HG03439 (cell line): ENCODE data around the gene ARID1A.
"Not testable (repeated sequence)": the region's sequence is repeated elsewhere in the genome, so short reads cannot be mapped to it uniquely, and the experiment has no call there.

Experiments
- ATAC-seq: cut with Tn5 transposase; IDR thresholded peaks from one replicate; pipeline ENCODE4 v1.9.1; 2021; ENCODE audit warnings: mild to moderate bottlenecking, moderate library complexity; ENCODE audit not compliant: unreplicated experiment

ARID1A gene

DNA sequence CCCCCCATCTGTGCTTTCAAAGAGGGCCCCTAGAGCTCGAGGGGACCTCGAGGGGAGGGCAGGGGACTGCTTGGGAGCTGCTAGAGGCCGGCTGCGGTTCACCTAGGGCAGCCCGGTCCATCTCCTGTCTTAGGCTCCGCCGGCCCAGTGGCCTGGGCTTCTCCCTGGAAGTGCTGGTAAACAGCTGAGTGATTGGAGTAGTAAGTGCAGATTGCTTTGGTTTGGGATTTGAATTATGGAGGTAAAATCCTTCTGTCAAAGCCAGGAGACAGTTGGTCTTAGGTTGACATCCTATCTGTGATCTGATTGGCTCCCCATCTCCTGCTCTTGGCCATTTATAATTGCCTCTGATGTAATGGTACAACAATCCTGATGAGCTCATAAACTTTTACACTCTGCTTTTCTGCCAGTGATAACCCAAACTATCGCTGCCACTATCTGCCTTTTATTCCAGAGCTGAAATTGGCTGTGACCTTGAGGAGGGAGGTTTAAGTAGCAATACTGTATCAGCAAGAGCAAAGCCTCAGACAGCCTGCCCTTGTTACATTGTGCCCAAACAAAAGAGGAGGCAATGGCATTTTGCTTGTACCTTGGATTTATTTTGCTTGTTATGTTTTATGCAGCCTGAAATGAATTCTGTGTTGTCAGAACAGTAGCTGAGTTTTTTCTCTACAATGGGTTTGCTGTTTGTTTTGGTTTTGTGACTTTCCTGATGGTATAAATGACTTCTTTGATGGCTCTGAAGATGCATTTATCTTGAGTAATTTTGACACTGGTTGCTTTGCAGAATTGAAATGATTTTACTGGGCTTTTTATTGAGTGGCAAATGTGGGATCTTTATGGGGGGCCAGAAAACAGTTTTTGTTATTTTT, 2.4 kb downstream of the ARID1A start:
- ATAC-seq = no peak

DNA sequence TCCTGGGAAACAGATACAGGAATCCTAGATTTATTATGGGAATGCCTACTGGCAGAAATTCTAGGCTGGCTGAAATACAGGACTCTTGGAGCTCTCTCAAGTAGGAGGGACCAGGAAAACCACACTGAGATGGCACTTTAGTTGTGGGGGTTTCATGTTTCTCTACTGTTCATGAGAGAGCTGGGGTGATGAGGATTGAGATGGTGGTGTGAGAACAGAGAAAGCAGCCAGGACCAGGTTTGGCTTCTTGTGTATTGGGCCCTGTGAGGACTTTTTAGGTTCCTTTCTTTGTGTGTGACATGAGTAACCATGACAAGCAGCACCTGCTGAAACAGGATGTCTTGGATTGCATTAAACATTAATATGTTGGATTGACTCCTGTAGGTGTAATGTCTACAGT, 4.9 kb downstream of the ARID1A start:
- ATAC-seq = no peak

- no peak for ATAC-seq
Observed at GRCh38 chr1:26701266-26701994, 5.6 kb downstream of the ARID1A start.

DNA sequence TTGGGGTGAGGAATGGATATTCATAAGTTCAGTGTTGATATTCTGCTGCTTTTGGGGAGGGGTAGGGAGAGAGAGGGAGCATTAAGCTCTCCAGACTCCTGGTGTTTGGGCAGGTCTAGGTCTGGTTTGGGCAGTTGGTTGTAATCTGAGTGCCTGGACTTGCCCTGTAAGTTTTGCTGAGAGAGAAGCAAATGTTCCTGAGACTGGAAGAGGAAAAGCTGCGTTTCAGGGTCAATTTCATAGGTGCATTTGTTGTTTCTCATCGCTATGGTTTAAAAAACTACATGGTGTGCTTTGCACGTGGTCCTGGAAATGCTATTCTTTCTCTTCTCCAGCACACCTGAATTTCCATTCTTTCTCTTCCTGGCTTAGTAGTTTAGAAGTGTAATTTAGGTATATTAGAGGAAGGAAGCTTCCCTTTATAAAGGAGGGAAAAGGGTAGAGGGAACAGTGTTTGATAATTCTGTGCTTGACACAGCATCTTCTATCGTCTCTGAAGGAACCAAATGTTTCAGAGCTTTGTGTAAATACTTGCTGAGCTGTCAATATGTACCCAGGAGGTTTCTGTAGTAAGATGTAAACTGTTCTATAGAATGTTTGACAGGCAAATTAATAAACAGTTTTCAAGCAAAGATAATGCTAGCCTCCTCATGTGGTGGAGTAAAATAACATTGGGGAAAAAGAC, 6.3 kb downstream of the ARID1A start:
- ATAC-seq = no peak

- no peak for ATAC-seq
Observed at GRCh38 chr1:26702680-26703038, 6.8 kb downstream of the ARID1A start.

DNA sequence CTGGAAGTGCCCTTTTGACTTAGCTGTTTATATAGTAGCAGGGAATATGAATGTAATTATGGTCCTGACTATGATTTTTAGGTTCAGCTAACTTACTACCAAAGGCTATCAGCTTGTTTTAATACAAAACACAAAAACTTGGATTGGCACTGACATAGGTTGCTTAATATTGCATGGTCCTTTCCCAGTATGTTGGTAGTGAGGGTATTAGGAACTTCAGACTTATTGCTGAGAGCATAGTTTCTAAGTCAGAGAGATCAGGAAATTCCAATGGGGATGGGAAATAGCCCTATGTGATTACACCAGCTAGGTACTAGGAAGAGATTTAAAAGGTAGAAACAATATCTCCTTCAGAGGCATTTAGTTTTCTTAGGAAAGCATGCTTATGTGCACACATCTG, 7.7 kb downstream of the ARID1A start:
- ATAC-seq = no peak

DNA sequence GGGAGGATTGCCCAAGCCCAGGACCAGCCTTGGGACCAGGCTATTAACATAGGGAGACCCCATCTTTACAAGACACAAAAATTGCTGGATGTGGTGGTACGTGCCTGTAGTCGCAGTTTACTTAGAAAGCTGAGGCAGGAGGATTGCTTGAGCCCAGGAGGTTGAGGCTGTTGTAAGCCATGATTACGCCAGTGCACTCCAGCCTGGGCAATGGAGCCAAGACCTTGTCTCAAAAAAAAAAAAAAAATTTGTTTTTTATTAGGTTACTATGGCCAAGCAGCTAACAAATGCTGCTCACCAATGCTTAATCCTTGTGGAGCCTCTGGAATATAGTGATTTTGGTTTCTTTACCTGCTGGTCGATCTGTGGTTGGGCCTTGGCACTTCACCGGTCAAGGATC, 8.8 kb downstream of the ARID1A start:
- no peak for ATAC-seq

- not testable (repeated sequence) for ATAC-seq
Observed at GRCh38 chr1:26705227-26705626, 9.4 kb downstream of the ARID1A start.

- ATAC-seq = no peak
Observed at GRCh38 chr1:26705788-26706311, 10.0 kb downstream of the ARID1A start.

GRCh38 chr1:26706315-26706714, 10.5 kb downstream of the ARID1A start:
- ATAC-seq = no peak

GRCh38 chr1:26710811-26711210, 15.0 kb downstream of the ARID1A start:
- no peak for ATAC-seq

DNA sequence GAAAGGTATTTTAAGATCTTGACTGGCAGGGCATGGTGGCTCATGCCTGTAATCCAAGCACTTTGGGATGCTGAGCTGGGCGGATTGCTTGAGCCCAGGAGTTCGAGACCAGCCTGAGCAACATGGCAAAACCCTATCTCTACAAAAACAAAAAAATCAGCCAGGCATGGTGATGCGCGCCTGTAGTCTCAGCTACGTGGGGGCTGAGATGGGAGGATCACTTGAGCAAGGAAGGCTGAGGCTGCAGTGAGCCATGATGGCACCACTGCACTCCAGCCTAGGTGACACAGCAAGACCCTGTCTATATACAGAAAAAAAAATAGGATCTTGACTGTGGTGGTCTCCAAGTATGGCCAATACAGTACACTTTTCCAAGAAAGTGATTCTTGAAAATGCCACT, 16.0 kb downstream of the ARID1A start:
- ATAC-seq = no peak

DNA sequence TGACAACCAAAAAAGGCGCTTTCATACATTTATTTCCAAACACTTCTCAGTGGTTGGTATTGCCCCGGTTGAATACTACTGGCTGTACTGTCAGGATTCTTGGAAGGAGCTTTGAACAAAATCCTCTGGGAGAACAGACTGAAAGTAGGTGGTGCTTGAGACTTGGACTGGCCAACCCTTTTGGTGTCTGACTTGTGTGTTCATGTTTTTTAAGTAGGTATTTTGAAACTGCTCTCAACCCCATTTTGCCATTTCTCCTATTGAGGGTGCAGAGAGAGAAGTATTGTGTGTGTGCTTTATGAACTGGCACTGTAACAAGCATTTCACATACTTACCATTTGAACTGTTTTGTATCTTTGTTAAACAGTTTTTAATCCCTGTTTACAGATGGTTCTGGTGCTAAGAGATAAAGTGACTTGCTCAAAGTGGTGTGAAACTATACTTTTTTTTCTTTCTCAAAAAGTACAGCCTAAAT, 21.2 kb downstream of the ARID1A start:
- no peak for ATAC-seq

DNA sequence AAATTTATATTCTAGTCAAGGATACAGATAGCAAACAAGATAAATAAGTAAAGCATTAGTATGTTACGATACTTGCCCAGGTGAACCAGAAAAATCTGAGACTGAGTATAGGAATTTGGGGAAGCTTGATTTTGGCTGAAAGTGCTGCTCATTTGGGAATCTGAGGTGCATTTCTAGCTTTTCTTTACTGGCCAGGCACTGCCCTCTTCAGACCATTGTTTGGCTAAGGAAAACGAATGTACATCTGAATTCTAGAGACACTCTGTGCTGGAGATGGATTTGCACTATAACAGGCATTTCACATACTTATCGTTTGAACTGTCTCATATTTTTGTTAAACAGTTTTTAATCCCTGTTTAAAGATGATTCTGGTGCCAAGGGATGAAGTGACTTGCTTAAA, 23.4 kb downstream of the ARID1A start:
- no peak for ATAC-seq

DNA sequence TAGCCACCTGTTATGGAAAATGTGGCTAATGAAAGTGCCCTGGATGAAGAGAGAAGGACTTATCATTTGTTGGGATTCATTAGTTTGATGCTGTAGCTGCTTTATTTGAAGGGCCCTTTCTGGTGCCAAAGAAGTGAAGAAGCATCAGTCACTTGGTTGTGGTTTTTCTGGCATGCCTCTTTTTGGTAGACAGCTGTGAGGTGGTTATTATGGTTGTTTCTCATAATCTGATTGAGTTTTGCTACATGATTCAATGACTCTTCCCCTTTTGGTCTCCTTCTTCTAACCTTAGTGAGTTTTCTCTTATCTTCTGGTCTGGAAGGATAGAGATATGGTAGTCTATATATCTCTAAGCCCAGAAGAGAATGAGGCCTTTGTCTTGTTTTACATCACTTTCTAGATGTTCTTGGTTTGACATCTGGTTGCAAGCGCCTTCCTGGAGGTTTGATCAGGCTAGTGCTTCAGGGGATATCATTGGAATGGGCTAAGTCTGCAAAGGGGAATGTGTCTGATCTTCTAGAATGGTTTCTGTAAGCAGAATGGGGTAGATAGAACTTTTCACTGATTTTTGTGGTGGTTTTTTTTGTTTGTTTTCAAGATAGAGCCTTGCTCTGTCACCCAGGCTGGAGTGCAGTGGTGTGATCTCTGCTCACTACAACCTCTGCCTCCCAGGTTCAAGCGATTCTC, 26.0 kb downstream of the ARID1A start:
- no peak for ATAC-seq

- no peak for ATAC-seq
Observed at GRCh38 chr1:26723013-26723991, 27.5 kb downstream of the ARID1A start.

DNA sequence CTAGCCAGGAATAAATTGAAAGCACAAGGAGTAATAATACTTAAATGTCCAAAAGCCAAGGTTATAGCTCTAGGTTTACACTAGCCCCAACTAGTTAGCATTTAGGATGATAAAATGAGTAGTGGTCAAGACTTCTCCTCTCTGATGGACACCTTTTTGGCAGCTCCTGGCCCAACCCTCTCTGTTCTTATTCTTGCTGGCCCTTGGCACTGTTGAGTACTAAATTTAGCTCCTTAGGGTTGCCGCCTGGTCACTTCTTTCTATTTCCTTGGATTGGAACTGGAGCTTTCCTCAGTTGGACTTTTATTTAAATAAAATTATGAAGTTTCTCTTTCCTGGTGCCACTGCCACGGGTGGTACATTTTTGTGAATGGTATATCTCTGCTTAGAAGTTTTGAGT, 28.3 kb downstream of the ARID1A start:
- ATAC-seq = no peak

GRCh38 chr1:26724926-26725325, 29.1 kb downstream of the ARID1A start:
- ATAC-seq = no peak

DNA sequence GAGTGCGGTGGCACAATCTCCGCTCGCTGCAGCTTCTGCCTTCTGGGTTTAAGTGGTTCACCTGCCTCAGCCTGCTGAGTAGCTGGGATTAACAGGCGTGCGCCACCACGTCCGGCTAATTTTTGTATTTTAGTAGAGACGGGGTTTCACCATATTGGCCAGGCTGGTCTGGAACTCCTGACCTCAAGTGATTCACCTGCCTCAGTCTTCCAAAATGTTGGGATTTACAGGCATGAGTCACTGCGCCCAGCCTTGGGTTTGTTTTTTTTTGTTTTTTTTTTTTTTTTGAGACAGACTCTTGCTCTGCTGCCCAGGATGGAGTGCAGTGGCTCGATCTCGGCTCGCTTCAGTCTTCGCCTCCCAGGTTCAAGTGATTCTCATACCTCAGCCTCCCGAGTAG, 30.1 kb downstream of the ARID1A start:
- ATAC-seq = not testable (repeated sequence)

- ATAC-seq = no peak
Observed at GRCh38 chr1:26726784-26727183, 31.0 kb downstream of the ARID1A start.
